ENCODE data around the gene ATP9B.
A peak's percentile ranks its signal among the peaks of the same experiment; 100 is the strongest.
"Not testable (repeated sequence)": the region's sequence is repeated elsewhere in the genome, so short reads cannot be mapped to it uniquely, and the experiment has no call there.

The ATP9B gene

DNA sequence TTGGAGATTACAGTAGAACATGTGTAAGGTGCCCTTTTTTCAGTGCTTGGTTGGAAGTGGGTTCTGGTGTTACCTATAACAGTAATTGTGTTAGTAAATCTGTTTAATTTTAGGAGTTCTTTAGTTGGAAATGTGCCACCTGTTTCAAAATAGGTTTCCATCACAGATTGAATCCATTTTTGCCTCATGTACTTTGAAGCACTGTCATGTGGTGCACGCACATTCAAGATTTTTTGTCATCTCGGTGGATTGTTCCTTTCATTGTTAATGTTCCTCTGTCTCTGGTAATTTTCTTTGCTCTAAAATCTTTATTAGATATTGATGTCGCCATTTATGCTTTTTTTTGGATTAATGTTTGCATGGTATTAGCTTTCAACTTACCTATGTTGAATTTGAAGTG is 1.3 kb downstream of the ATP9B start:
- DNase-seq: no peak

DNA sequence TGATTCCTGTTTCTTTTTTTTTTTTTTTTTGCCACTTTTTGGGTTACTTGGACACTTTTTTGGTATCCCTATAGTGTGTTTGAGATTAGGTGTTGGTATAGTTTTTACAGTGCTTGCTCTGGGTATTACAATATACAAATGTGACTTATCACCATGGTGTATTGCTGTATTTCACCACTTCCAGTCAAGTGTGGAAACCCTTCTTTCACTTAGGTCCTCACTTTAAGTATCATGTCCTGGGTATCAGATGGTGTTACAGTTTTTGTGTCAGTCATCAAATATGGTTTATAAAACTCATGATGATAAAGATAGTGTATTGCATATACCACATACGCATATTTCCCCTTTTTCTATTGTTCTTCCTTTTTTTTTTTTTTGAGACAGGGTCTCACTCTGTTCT is 1.8 kb downstream of the ATP9B start:
- DNase-seq: no peak

GRCh38 chr18:79071503-79072210 is 2.5 kb downstream of the ATP9B start:
- no peak for DNase-seq

DNA sequence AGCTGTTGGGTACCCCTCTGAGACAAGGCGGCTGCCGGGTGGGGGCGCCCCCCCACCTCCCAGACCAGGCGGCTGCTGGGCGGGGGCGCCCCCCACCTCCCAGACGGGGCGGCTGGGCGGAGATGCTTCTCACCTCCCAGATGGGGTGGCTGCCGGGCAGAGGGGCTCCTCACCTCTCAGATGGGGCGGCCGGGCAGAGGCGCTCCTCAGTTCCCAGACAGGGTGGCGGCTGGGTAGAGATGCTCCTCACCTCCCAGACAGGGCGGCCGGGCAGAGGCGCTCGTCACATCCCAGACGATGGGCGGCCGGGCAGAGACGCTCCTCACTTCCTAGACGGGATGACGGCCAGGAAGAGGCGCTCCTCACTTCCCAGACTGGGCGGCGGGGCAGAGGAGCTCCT is 3.5 kb downstream of the ATP9B start:
- DNase-seq: not testable (repeated sequence)

- DNase-seq: no peak
Observed at GRCh38 chr18:79077181-79077580, 8.0 kb downstream of the ATP9B start.

GRCh38 chr18:79078791-79079190 is 9.6 kb downstream of the ATP9B start:
- not testable (repeated sequence) for DNase-seq

DNA sequence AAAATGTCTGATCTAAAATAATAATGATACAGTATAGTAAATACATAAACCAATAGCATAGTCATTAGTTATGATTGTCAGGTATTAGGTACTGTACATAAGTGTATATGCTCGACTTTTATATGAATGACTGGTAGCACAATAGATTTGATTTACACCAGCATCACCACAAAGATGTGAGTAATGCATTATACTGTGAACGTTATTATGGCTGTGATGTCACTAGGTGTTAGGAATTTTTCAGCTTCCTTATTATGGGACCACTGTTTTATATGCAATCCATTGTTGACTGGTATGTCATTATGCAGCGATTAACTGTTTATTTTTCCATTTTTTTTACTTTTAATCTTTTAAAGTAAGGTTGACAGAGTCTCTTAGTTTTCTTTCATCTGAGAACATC is 23.7 kb downstream of the ATP9B start:
- DNase-seq: no peak

GRCh38 chr18:79093986-79094385 is 24.8 kb downstream of the ATP9B start:
- no peak for DNase-seq

GRCh38 chr18:79095216-79095615 is 26.0 kb downstream of the ATP9B start:
- DNase-seq: no peak

DNA sequence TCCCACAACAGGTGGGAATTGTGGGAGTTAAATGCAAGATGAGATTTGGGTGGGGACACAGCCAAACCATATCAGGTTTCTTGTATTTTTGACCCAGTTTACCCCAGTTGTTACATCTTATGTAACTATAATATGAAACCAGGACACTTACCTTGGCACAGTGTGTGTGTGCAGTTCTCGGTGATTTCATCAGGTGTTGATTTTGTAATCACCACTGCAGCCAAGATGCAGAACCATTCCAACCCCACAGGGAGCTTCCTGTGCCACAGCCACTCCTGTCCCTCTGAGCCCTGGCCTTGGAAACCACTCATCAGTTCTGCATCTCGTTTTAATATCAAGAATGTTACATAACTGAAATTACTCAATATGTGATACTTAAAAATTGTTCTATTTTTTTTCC is 31.8 kb downstream of the ATP9B start:
- DNase-seq: no peak

GRCh38 chr18:79102886-79103285 is 33.7 kb downstream of the ATP9B start:
- DNase-seq: no peak

GRCh38 chr18:79104137-79104536 is 34.9 kb downstream of the ATP9B start:
- no peak for DNase-seq

DNA sequence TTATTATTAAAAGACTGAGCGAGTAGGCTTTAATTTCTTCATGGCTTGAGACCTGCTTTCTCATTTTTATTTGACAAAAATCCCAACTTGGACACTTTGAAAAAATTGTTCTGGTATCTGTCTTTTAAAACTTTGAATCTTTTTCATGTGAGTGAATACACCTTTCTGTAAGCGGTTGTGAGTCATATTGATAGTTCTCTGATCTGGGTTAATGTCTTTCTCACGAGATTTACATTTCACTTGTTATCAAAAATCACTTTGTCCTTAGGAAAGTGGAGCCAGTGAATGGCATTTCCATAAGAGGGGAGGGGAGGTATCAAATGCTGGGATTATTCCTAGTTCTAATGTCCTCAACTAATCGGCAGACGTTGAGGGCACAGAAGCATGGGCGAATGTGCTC is 36.3 kb downstream of the ATP9B start:
- no peak for DNase-seq

- no peak for DNase-seq
Observed at GRCh38 chr18:79106084-79106483, 36.9 kb downstream of the ATP9B start.

DNA sequence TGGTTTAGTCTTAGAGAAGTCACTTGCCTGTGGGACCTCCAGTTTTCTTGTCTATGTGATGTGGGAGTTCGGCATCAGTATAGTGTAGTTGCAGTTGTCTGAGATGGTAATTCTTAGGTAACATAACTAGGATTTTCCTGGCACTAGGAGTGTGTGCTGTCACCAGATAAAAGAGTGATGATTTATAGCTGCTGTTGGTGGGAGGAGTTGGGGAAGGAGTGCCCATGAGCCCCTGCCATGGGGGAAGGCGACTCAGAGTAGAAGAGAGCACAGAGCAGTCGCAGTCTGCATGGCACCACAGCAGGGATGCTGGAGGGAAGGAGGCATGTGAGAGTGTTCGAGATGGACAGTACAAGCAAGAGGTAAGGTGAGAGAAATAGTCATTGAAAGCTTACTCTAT is 38.7 kb downstream of the ATP9B start:
- DNase-seq: no peak

GRCh38 chr18:79108549-79109215 is 39.5 kb downstream of the ATP9B start:
- DNase-seq: peak in 3 of 51 donors; percentile 4 to 14 (median 9)

DNA sequence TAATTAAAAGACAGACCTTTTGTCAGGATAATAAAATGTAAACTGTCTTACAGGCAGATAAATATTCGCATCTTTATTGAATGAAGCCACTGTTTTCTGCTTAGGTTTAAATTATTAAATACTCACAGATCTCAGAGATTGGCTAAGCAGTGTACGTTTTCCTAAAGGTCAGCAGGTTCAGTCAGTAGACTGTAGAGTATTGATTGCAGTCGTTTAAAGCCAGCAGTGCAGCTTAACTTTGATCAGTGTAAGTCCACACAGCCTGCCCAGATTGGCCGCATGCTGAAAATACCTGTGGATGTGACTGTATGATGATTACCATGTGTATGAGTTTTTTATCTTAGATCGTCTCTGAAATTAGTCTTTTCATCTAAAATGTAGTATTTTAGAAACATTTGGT is 42.3 kb downstream of the ATP9B start:
- DNase-seq: no peak

- no peak for DNase-seq
Observed at GRCh38 chr18:79117385-79117784, 48.2 kb downstream of the ATP9B start.

DNA sequence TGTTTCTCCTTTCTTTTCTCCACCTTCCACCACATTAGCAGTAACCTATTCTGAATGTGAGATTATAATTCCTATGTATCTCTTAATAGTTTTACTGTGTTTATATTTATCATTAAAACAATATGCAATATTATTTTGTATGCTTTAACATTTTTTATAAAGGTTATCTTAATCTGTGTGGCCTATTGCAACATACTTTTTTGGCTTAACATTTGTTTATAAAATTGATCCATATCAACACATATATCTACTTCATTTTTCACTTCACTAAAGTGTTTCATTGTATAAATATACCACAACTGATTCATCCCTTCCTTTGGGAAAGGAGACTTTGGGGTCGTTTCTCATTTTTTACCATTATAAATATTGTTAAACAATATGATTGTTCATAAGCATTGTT is 48.6 kb downstream of the ATP9B start:
- no peak for DNase-seq

DNA sequence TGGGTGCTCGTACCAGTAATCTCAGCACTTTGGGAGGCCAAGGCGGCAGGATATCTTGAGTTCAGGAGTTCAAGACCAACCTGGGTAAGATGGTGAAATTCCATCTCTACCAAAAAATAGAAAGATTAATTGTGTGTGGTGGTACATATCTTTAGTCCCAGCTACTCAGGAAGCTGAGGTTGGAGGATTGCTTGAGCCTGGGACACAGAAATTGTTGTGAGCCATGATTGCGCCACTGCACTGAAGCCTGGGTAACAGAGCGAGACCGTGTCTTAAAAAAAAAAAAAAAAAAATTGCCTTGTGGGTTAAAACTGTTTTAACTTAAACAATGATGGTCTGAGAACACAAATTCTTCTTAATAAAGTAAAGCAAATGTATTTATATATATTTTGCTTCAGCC is 49.6 kb downstream of the ATP9B start:
- DNase-seq: no peak

- no peak for DNase-seq
Observed at GRCh38 chr18:79121746-79122474, 52.7 kb downstream of the ATP9B start.

GRCh38 chr18:79123948-79124347 is 54.8 kb downstream of the ATP9B start:
- DNase-seq: no peak

DNA sequence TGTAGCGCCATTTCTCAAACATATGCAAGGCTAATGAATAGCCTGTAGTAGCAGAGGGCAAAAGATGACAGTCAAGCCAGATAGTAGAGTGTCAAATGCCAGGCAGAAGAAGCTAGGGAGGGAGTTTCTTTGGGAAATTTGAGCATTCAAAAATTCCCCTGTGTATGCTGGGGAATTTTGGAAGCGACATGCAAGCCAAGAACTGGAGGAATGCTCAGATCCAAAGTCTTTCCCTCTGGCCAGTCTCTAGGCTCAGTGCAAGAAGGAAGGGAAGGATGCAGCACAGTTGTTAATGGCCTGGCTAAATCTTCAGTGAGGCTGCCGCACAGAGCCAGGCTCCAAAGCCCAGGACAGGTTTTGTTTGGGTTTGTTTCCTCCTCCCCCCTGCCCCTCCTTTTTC is 59.9 kb downstream of the ATP9B start:
- DNase-seq: no peak

All from hypothalamus (tissue), 51 donors.